K562 (cell line): ENCODE measurements around the gene MCM9. TPM values are rescaled to one million over a fixed set of nuclear protein-coding genes. Genes with fewer than 3 reads are reported as not detected.
A peak's percentile ranks its signal among the peaks of the same experiment; 100 is the strongest.

ENCODE experiments used
- ATAC-seq: fragments of 200-7000 bp; cut with Tn5 transposase; 3 replicates; pipeline ENCODE4 v1.9.1; 2020; ENCODE audit warnings: moderate library complexity
- BruUV-seq: library from RNA; stranded (reverse); fragments of 400-500 nt; replicated peaks from 2 replicates; lab custom pipeline; 2021; lab: Mats Ljungman, UMichigan
- CTCF ChIA-PET: fragments of 300-600 bp; formaldehyde crosslinking; extraction: SDS; loops from one replicate; lab custom pipeline; 2021; ENCODE audit warnings: low intra/inter-chr PET ratio; lab: Yijun Ruan, JAX
- POLR2A ChIA-PET: fragments of 300-600, 350-650 bp; sonication (Branson Sonifier 250); formaldehyde crosslinking; extraction: SDS; loops from one replicate; lab custom pipeline; 2021; ENCODE audit warnings: antibody characterized with exemption, inconsistent platforms; lab: Yijun Ruan, JAX
- DNase-seq, 4 experiments: peaks; one replicate each; pipeline versions ENCODE4 v3.0.0 to v3.0.0-alpha.2; 2011 to 2018; ENCODE audit warnings: low spot score in 3 of 4, mixed read lengths in 3 of 4; ENCODE audit errors: extremely low read depth in 1 of 4
- FAIRE-seq: peaks from 2 replicates; lab custom pipeline; 2011; peaks lifted over from hg19 to GRCh38; lab: Jason Lieb, UNC
- H2AFZ ChIP-seq: 2 replicates; pipeline ENCODE4 v1.6.0; 2011; ENCODE audit warnings: low read depth, low read length, control low read depth, inconsistent platforms
- H3K27ac ChIP-seq: fragments of 200-600 bp; 3 replicates; pipeline ENCODE4 v1.8.0; 2011; ENCODE audit warnings: low read depth, mild to moderate bottlenecking, control low read depth, inconsistent platforms, low read length, moderate library complexity, mixed read lengths; ENCODE audit errors: extremely low read depth
- H3K27me3 ChIP-seq, 2 experiments: fragments of 300-600 bp in 1 of 2; 2 replicates in 1 of 2; 3 replicates in 1 of 2; pipeline versions ENCODE4 v1.6.0 to v1.8.0; 2011; ENCODE audit warnings: inconsistent platforms in 2 of 2, low read length in 2 of 2, mild to moderate bottlenecking in 1 of 2, mixed read lengths in 1 of 2, moderate library complexity in 1 of 2; ENCODE audit not compliant: control insufficient read depth in 2 of 2, insufficient read depth in 2 of 2
- H3K36me3 ChIP-seq: fragments of 300-600 bp; 3 replicates; pipeline ENCODE4 v1.8.0; 2011; ENCODE audit warnings: mild to moderate bottlenecking, low read length, inconsistent platforms; ENCODE audit not compliant: control insufficient read depth, insufficient read depth
- H3K4me1 ChIP-seq, 2 experiments: fragments of 200-600 bp in 1 of 2; replicated peaks in 1 of 2; 2 replicates in 1 of 2; 3 replicates in 1 of 2; pipeline versions ENCODE4 v1.5.1 to v1.8.0; 2011; ENCODE audit warnings: inconsistent platforms in 2 of 2, low read length in 2 of 2, mild to moderate bottlenecking in 1 of 2, mixed read lengths in 1 of 2, moderate library complexity in 1 of 2; ENCODE audit not compliant: control insufficient read depth in 2 of 2, insufficient read depth in 2 of 2
- H3K4me2 ChIP-seq: 2 replicates; pipeline ENCODE4 v1.6.1; 2011; ENCODE audit warnings: low read length, control low read depth, inconsistent platforms, mixed read lengths; ENCODE audit not compliant: insufficient read depth
- H3K4me3 ChIP-seq: fragments of 200-600 bp; sonication (generic), shearing (Covaris generic); 2 replicates; pipeline ENCODE4 v1.5.1; 2016; ENCODE audit warnings: control low read depth, inconsistent platforms
- H3K79me2 ChIP-seq: fragments of 200-600 bp; 3 replicates; pipeline ENCODE4 v1.8.0; 2011; ENCODE audit warnings: low read length, inconsistent platforms; ENCODE audit not compliant: control insufficient read depth, insufficient read depth
- H3K9ac ChIP-seq, 2 experiments: 2 replicates each; pipeline versions ENCODE4 v1.6.0 to v1.6.1; 2011; ENCODE audit warnings: low read depth in 2 of 2, low read length in 2 of 2, control low read depth in 1 of 2, inconsistent platforms in 1 of 2, mild to moderate bottlenecking in 1 of 2, mixed read lengths in 1 of 2; ENCODE audit not compliant: insufficient read depth in 1 of 2
- H3K9me1 ChIP-seq: one replicate; pipeline ENCODE4 v1.6.0; 2011; ENCODE audit warnings: inconsistent platforms, mild to moderate bottlenecking, low read length, moderate library complexity; ENCODE audit not compliant: control insufficient read depth, insufficient read depth
- H3K9me3 ChIP-seq: replicated peaks from 2 replicates; pipeline ENCODE4 v1.5.1; 2011; ENCODE audit warnings: low read depth, low read length, inconsistent platforms; ENCODE audit not compliant: control insufficient read depth, insufficient read depth
- H4K20me1 ChIP-seq: replicated peaks from 2 replicates; pipeline ENCODE4 v1.6.1; 2011; ENCODE audit warnings: low read length, inconsistent platforms, mixed read lengths; ENCODE audit not compliant: control insufficient read depth, insufficient read depth
- ATF3 ChIP-seq, 2 experiments: fragments of 450-650 bp in 1 of 2; sonication (generic) in 1 of 2; formaldehyde crosslinking in 1 of 2; IDR thresholded peaks in 1 of 2; conservative IDR thresholded peaks in 1 of 2; 2 replicates each; pipeline versions ENCODE4 v1.6.1 to v1.8.1; 2016 to 2023; ENCODE audit warnings: mild to moderate bottlenecking in 2 of 2, moderate library complexity in 2 of 2, inconsistent platforms in 1 of 2, missing genetic modification reagents in 1 of 2
- ATF7 ChIP-seq: fragments of 450-650 bp; IDR thresholded peaks from 2 replicates; pipeline ENCODE4 v1.7.1; 2014; ENCODE audit warnings: mild to moderate bottlenecking, moderate library complexity
- CHCHD3 ChIP-seq: fragments of 250-450 bp; sonication (Bioruptor Pico); IDR thresholded peaks from 2 replicates; pipeline ENCODE4 v2.1.2; 2022; ENCODE audit warnings: mild to moderate bottlenecking
- HDAC6 ChIP-seq: IDR thresholded peaks from 2 replicates; pipeline ENCODE4 v1.6.1; 2012; ENCODE audit warnings: low read depth, mild to moderate bottlenecking, control low read depth, inconsistent platforms, low read length, moderate library complexity
- HMGN3 ChIP-seq: IDR thresholded peaks from 2 replicates; pipeline ENCODE4 v1.6.1; 2011; ENCODE audit warnings: borderline replicate concordance, low read depth, mild to moderate bottlenecking, mixed read lengths, low read length; ENCODE audit not compliant: insufficient read length; ENCODE audit errors: extremely low read depth
- HOMEZ ChIP-seq: fragments of 250-450 bp; sonication (Bioruptor Pico); IDR thresholded peaks from 2 replicates; pipeline ENCODE4 v1.4.0; 2020; ENCODE audit warnings: mild to moderate bottlenecking, moderate library complexity
- JUNB ChIP-seq: fragments of 450-650 bp; formaldehyde crosslinking; conservative IDR thresholded peaks from 2 replicates; pipeline ENCODE4 v1.4.0; 2020; ENCODE audit warnings: mild to moderate bottlenecking
- JUND ChIP-seq, 2 experiments: IDR thresholded peaks; 2 replicates in 1 of 2; 3 replicates in 1 of 2; pipeline ENCODE4 v1.6.1; 2011; ENCODE audit warnings: borderline replicate concordance in 2 of 2, low read depth in 2 of 2, low read length in 2 of 2, improper control_type of control experiment in 1 of 2, missing biosample characterization in 1 of 2, missing genetic modification characterization in 1 of 2, missing genetic modification reagents in 1 of 2
- MAZ ChIP-seq, 2 experiments: fragments of 450-650 bp in 1 of 2; sonication (generic) in 1 of 2; formaldehyde crosslinking; IDR thresholded peaks in 1 of 2; conservative IDR thresholded peaks in 1 of 2; 2 replicates each; pipeline versions ENCODE4 v1.4.0 to v1.5.0; 2020; ENCODE audit warnings: mild to moderate bottlenecking in 1 of 2, missing genetic modification reagents in 1 of 2
- MLX ChIP-seq, 2 experiments: fragments of 450-650 bp in 1 of 2; sonication (generic) in 1 of 2; formaldehyde crosslinking; conservative IDR thresholded peaks; 2 replicates each; pipeline versions ENCODE4 v1.4.0 to v1.8.1; 2020 to 2022; ENCODE audit warnings: mild to moderate bottlenecking in 1 of 2, missing genetic modification reagents in 1 of 2
- POLR2H ChIP-seq: IDR thresholded peaks from 2 replicates; pipeline ENCODE4 v1.6.1; 2016; ENCODE audit warnings: missing genetic modification characterization, low read depth, mild to moderate bottlenecking, control low read depth, missing compliant biosample characterization, moderate library complexity
- PTBP1 ChIP-seq: fragments of 200-400 bp; formaldehyde crosslinking; IDR thresholded peaks from 2 replicates; pipeline ENCODE4 v1.6.1; 2017; ENCODE audit warnings: low read depth, low read length
- TEAD2 ChIP-seq: fragments of 450-650 bp; IDR thresholded peaks from 2 replicates; pipeline ENCODE4 v1.6.1; 2016; ENCODE audit warnings: missing genetic modification characterization, control low read depth, missing compliant biosample characterization
- THRB ChIP-seq: fragments of 450-650 bp; formaldehyde crosslinking; conservative IDR thresholded peaks from 2 replicates; pipeline ENCODE4 v1.4.0; 2022; ENCODE audit warnings: mild to moderate bottlenecking, missing genetic modification characterization
- ZNF140 ChIP-seq: fragments of 250-450 bp; sonication (Bioruptor Pico); IDR thresholded peaks from 2 replicates; pipeline ENCODE4 v1.8.0; 2021; ENCODE audit warnings: moderate library complexity, mild to moderate bottlenecking, inconsistent platforms
- ZNF347 ChIP-seq: fragments of 450-650 bp; formaldehyde crosslinking; IDR thresholded peaks from 2 replicates; pipeline ENCODE4 v1.4.0; 2020; ENCODE audit warnings: low read depth, mild to moderate bottlenecking, moderate library complexity
- WGBS: fragments of 100-300 bp; shearing (Covaris generic); methylation state at CpG from one replicate; pipeline ENCODE4 v1.1.6; 2016; ENCODE audit warnings: low coverage, mixed read lengths; ENCODE audit not compliant: insufficient coverage; ENCODE audit errors: missing lambda C conversion rate; 5-methylcytosine and 5-hydroxymethylcytosine counted together
- in situ Hi-C: fragments of 300-500 bp; cut with MboI; formaldehyde crosslinking; loops from 4 replicates; pipeline ENCODE4 v1.15.0; 2018; ENCODE audit warnings: inconsistent platforms, mixed read lengths
- intact Hi-C: fragments of 100-400 bp; cut with micrococcal nuclease; formaldehyde crosslinking; loops from 2 replicates; pipeline ENCODE4 v1.14.2; 2022
- polyA plus RNA-seq, 8 experiments: library from polyadenylated mRNA; depleted of rRNA in 4 of 8; stranded (reverse) in 5 of 8; unstranded in 3 of 8; fragments of >200 nt; fragmentation: Nextera tagmentation in 2 of 8; fragmentation: Illumina TruSeq in 1 of 8; extraction: Ambion mirVana in 2 of 8; extraction: Trizol in 1 of 8; gene quantifications; 2 replicates each; pipeline versions ENCODE4 v1.2.1 to v1.2.3, GENCODE V29; 2011 to 2014; ENCODE audit warnings: inconsistent platforms in 1 of 8, missing spikeins in 1 of 8
- total RNA-seq, 7 experiments: library from RNA; depleted of rRNA in 6 of 7; stranded (reverse); fragments of >200 nt in 6 of 7; fragmentation: Illumina TruSeq in 2 of 7; extraction: Trizol in 2 of 7; gene quantifications; 2 replicates each; pipeline versions ENCODE4 v1.2.1 to v1.2.3, GENCODE V29; 2011 to 2021; ENCODE audit warnings: low replicate concordance in 1 of 7

MCM9 gene
- total and polyA plus RNA-seq, 9 of the 15 experiments (the other 6 are each of a cell fraction or from before 2014, with no cell fraction given), result 4.8 to 16.7 (median 11.6) TPM

- WGBS, result 32% methylated on average over 2 of the region's 2 CpGs
- no TSS peak for BruUV-seq
- POLR2A ChIA-PET, result interaction anchor here (0.6 to 1.9 kb wide), 2 partner anchors 143 to 806 kb away, joined by 3 to 7 read pairs; no protein-coding TSS in a partner anchor
- DNase-seq (no peak), FAIRE-seq (peak; percentile 42), ATAC-seq (no peak)
- Histone ChIP-seq H3K4me3 (no peak overlapping the region), H3K4me2 (no peak overlapping the region), H3K79me2 (no peaks in the 10 kb centered on the region), H3K9me1 (no peaks in the 10 kb centered on the region), H2AFZ (no peak overlapping the region), H3K9ac (no peak overlapping the region), H3K27ac (no peak overlapping the region), H3K36me3 (no peaks in the 10 kb centered on the region), H3K27me3 (no peaks in the 10 kb centered on the region), H3K4me1 (no peaks in the 10 kb centered on the region), H4K20me1 (no peaks in the 10 kb centered on the region), H3K9me3 (no peaks in the 10 kb centered on the region)
- intact Hi-C loops (loop anchor here (5.0 to 10.0 kb wide), 2 partner anchors 375 to 682 kb away; no protein-coding TSS in a partner anchor), in situ Hi-C loops (loop anchor here (5.0 kb wide), 1 partner anchor 145 kb away; no protein-coding TSS in a partner anchor)
- CTCF ChIA-PET, result interaction anchor here (4.1 kb wide), 1 partner anchor 142 kb away, joined by 48 read pairs; no protein-coding TSS in a partner anchor
- TF ChIP-seq ZNF347 (CRISPR knock-in tag) (no peak), HOMEZ (CRISPR knock-in tag) (no peak), CHCHD3 (CRISPR knock-in tag) (no peak), PTBP1 (no peak), TEAD2 (no peak), HDAC6 (no peak), JUND (IDR thresholded peaks at IDR 0.05; ENCODE audit: borderline replicate concordance, low read depth, low read length) (no peak), JUND (tag; IDR thresholded peaks at IDR 0.05; ENCODE audit: borderline replicate concordance, low read depth, low read length) (peak; percentile 24; the same call in 1 of the 3 replicates), MAZ (CRISPR knock-in tag; conservative IDR thresholded peaks at IDR 0.05 in 1 of 2, IDR thresholded peaks at IDR 0.05 in 1 of 2) (no peak), THRB (CRISPR knock-in tag) (no peak), JUNB (0 out of 2 replicates have a peak, but pooled peaks have one; percentile 23), ATF3 (IDR thresholded peaks at IDR 0.05) (peak; percentile 84), ATF3 (CRISPR knock-in tag; conservative IDR thresholded peaks at IDR 0.05) (no peak), HMGN3 (no peak), ZNF140 (CRISPR knock-in tag) (no peak), POLR2H (tag) (no peak), ATF7 (peak; percentile 76), MLX (CRISPR knock-in tag; conservative IDR thresholded peaks at IDR 0.05) (no peak)
Measured at GRCh38 chr6:118967239-118967638, 32.3 kb upstream of the MCM9 start.
